ENCODE data around the gene FCHO1.
"Not testable (repeated sequence)": the region's sequence is repeated elsewhere in the genome, so short reads cannot be mapped to it uniquely, and the experiment has no call there.

The FCHO1 gene

DNA sequence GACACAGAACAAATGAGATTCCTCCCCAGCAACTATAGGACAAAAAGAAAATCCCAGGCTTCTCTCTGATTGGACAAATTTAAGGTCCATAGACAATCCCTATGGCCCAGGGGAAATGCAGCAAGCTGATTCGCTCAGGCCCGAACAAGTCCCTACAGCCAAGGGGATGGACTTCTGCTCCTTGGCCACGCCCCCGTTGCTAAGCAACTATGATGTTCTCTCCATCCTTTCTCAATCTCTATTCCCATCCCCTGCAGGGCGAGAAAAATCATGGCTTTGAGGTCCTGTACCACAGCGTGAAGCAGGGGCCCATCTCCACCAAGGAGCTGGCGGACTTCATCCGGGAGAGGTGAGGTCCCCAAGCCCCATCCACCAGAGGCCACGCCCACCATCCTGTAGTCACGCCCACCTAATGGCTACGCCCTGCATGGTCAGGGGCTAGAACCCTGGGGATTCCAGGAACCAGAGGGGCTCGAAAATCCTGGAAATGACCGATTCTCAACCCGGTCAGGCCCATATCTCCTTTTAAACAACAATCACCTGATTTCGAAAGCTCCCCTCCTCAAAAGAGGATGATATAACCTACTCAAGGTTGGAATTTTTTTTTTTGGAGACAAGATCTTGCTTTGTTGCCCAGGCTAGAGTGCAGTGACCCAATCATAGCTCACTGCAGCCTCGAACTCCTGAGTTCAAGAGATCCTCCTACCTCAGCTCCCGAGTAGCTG, 11.4 kb downstream of the FCHO1 start:
- in situ Hi-C loops (cut with MboI; ENCODE audit: low sequenced_read_pairs): no loop called here

DNA sequence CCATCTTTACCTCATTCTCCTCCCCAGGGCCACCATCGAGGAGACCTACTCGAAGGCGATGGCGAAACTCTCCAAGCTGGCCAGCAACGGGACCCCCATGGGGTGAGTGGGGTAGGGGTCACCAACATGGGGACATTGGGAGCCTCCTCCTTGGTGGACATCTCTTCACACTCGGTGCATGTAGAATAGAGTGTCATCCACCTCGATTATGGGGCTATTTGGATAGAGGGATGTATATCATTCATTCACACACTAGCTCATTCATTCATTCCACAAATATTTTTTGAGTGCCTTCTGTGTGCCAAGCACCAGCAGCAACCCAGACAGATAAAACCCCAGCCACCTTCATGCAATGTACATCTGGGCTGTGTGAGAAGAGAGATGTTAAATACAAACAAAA, 13.1 kb downstream of the FCHO1 start:
- in situ Hi-C loops (cut with MboI; ENCODE audit: low sequenced_read_pairs): no loop called here

- in situ Hi-C loops (cut with MboI; ENCODE audit: low sequenced_read_pairs): no loop called here
Observed at GRCh38 chr19:17765069-17765618, 13.9 kb downstream of the FCHO1 start.

GRCh38 chr19:17766543-17767131, 15.4 kb downstream of the FCHO1 start:
- in situ Hi-C loops (cut with MboI; ENCODE audit: low sequenced_read_pairs): no loop called here

GRCh38 chr19:17767559-17767958, 16.3 kb downstream of the FCHO1 start:
- in situ Hi-C loops (cut with MboI; ENCODE audit: low sequenced_read_pairs): no loop called here

GRCh38 chr19:17770613-17771012, 19.3 kb downstream of the FCHO1 start:
- in situ Hi-C loops (cut with MboI; ENCODE audit: low sequenced_read_pairs): no loop called here

DNA sequence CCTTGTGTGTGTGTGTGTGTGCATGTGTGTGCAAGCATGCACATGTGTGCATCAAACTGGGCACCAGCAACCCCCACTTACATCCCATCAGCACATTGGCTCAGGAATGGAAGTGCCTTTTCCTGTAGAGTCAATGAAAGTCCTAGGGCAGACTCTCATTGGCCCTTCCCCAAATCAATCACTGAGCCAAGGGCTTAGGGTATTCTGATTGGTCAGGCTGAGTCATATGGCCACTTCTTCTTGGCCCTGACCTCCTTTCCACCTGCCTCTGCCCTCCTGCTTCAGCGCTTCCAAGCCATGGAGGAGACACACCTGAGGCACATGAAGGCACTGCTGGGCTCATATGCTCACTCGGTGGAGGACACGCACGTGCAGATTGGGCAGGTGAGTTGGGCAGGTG, 20.9 kb downstream of the FCHO1 start:
- in situ Hi-C loops (cut with MboI; ENCODE audit: low sequenced_read_pairs): no loop called here

- in situ Hi-C loops (cut with MboI; ENCODE audit: low sequenced_read_pairs): no loop called here
Observed at GRCh38 chr19:17775245-17775927, 24.1 kb downstream of the FCHO1 start.

DNA sequence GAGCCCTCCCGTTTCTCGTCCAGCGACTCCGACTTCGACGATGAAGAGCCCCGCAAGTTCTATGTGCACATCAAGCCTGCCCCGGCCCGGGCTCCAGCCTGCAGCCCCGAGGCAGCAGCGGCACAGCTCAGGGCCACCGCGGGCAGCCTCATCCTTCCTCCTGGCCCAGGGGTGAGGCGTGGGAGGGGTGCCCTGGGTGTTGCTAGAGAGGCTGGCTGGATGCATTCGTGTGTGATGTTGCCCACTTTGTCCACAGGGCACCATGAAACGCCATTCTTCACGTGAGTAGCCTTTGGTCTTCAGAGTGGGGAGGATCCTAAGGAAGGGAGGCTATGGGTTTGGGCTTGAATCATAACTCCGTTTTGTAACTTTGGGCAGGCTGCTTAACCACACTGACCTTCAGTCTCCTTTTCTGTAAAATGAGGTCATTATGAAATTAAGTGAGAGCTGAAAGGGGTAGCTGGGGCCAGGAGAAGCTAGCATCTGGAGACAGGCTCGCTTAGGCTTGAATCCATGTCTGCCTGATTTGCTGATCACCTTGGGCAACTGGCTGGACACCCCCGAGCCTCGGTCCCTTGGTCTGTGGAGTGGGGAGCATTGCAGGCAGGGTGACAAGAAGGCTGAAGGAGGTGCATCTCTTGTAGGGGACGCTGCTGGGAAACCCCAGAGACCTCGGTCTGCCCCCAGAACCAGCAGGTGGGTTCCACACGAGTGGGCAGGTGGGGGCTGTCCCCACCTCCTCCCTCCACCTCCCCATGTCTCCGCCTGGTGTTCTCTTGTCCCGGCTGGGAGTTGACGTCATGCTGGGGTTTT, 24.9 kb downstream of the FCHO1 start:
- in situ Hi-C loops (cut with MboI; ENCODE audit: low sequenced_read_pairs): no loop called here

DNA sequence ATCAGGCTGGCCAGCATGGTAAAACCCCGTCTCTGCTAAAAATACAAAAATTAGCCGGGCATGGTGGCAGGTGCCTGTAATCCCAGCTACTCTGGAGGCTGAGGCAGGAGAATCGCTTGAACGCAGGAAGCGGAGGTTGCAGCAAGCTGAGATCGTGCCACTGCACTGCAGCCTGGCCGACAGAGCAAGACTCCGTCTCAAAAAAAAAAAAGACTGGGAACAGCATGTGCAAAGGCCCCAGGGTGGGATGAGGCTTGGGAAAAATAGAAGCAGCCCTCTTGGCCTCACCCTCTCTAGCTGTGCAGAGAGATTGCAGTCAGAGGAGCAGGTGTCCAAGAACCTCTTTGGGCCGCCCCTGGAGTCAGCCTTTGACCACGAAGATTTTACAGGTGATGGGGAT, 26.6 kb downstream of the FCHO1 start:
- in situ Hi-C loops (cut with MboI; ENCODE audit: low sequenced_read_pairs): not testable (repeated sequence)

- in situ Hi-C loops (cut with MboI; ENCODE audit: low sequenced_read_pairs): no loop called here
Observed at GRCh38 chr19:17778251-17778967, 27.1 kb downstream of the FCHO1 start.

DNA sequence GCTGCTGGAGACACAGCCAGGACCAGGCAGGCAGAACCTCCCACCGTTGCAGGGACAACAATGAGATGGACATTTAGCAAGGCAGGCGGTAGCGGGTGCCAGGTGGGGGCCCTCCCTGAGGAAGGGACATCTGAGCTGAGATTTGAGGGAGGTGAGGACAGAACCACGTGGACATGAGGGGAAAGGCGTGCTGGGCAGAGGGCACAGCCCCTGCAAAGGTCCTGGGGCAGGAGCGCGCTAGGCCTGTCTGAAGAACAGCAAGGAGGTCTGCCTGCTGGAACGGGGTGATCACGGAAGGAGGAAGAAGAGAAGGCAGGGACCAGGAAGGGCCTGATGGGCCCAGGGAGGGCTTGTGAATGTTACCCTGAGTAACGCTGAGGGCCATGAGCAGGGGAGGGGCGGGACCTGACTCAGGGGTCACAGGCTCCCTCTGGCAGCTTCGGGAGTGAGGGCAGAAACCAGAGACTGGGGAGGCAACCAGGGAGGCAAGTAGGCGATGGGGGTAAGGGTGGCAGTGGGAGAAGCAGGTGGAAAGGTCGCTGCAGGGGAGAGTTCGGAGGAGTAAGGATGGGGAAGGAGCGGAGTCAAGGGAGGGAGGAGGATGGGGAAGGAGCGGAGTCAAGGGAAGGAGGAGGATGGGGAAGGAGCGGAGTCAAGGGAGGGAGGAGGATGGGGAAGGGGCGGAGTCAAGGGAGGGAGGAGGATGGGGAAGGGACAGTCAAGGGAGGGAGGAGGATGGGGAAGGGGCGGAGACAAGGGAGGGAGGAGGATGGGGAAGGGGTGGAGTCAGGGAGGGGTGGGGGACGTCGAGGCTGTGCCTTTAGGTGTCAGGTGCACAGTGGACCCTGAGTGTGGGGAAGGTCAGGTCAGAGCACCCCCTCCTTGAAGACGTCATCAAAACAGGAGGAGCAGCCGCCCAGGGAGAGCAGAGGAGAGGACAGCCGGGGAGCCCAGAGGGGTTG, 28.0 kb downstream of the FCHO1 start:
- in situ Hi-C loops (cut with MboI; ENCODE audit: low sequenced_read_pairs): no loop called here

DNA sequence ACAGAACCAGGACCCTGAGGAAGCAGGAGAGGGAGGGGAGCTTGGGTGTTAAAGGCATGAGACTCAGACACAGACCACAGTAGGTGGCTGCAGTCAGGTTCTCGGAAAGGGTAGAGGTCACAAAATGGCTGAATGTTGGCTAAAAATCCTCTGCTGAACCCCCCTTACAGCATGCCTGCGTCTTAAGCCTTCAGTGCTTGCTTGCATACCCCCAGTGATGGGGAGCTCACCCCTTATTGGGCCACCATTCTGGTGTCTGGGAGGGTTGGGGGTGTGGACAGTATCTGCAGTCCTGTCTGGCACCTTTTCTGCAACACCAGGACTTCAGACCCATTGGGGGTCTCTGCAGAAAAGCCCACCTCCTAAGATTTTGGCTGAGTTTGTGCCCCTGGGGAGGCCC, 29.5 kb downstream of the FCHO1 start:
- in situ Hi-C loops (cut with MboI; ENCODE audit: low sequenced_read_pairs): no loop called here

DNA sequence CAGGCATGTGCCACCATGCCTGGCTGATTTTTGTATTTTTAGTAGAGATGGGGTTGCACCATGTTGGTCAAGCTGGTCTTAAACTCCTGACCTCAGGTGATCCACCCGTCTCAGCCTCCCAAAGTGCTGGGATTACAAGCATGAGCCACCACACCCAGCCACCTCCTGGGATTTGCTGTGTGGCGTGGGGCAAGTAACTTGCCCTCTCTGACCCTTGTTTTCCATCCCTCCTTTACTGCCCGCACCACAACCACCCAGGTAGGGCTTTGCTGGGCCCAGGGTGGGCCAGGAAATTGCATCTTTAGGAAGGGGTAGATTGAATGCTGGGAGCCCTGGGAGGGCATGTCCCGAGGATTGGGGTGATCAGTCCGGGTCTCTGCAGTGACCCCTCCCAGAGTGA, 32.4 kb downstream of the FCHO1 start:
- in situ Hi-C loops (cut with MboI; ENCODE audit: low sequenced_read_pairs): not testable (repeated sequence)

DNA sequence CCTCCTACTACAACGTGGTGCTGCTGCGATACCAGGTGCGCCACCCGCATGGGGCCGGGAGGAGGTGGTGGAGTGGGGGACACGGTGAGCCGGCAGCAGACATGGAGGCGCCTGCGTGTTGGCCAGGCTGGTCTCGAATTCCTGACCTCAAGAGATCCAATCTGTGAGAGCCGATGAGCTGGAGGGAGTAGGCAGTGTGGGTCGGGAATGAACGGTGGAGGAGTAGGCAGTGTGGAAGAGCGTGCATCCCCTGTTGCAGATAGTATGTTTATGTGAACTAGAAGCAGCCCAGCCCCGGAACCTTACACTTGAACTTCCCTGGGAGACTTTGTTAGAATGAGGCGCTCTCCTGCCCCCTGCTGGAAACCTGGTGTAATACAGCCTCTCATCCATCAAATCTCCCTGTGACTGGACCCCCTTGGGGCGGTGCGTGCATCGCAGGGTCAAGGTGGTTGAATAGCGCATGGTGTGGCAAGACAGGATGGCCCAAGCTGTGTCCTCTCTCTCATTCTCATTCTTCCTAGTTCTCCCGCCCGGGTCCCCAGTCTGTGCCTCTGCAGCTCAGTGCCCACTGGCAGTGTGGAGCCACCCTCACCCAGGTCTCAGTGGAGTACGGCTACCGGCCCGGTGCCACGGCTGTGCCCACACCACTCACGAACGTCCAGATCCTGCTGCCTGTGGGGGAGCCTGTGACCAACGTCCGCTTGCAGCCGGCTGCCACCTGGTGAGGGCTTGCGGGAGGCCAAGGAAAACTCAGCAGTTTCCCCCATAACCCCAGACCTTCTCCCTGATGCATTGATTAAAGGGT, 33.1 kb downstream of the FCHO1 start:
- in situ Hi-C loops (cut with MboI; ENCODE audit: low sequenced_read_pairs): no loop called here

- in situ Hi-C loops (cut with MboI; ENCODE audit: low sequenced_read_pairs): no loop called here
Observed at GRCh38 chr19:17787274-17787913, 36.1 kb downstream of the FCHO1 start.

- in situ Hi-C loops (cut with MboI; ENCODE audit: low sequenced_read_pairs): no loop called here
Observed at GRCh38 chr19:17788632-17789031, 37.4 kb downstream of the FCHO1 start.

Data from hTERT RPE-1 (cell line).